NCI-H2227 (cell line): ENCODE results near the gene DOCK10.

ENCODE experiments used
- DNase-seq: peaks from one replicate; lab custom pipeline; 2025; ENCODE audit not compliant: unreplicated experiment; lab: John Stamatoyannopoulos, UW

Gene DOCK10

GRCh38 chr2:224982910-224983711 is 59.2 kb downstream of the DOCK10 start:
- DNase-seq, result peak; percentile 50

DNA sequence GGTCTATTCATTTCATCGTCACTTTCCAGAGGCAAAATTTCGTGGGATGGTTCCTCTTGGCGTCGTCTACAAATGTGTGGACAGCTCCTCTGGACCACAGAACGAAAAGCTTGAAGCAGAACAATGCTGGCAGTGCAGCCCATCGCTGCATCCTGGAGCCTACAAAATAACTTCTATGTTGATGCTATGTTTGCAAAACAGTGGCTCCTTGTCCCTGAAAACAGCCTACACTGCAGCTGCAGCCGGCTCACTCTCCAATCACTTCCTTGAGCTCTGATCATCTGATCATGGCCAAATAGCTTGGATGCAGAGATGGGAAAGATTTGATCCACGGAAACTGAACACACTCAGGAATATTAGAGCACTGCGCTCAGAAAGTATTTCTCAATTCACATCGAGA is 60.0 kb downstream of the DOCK10 start:
- DNase-seq, result peak; percentile 68

- DNase-seq, result no peak
Observed at GRCh38 chr2:224976629-224977525, 65.4 kb downstream of the DOCK10 start.

GRCh38 chr2:224975761-224976160 is 66.5 kb downstream of the DOCK10 start:
- DNase-seq, result no peak

- no peak for DNase-seq
Observed at GRCh38 chr2:224973112-224974016, 68.9 kb downstream of the DOCK10 start.

DNA sequence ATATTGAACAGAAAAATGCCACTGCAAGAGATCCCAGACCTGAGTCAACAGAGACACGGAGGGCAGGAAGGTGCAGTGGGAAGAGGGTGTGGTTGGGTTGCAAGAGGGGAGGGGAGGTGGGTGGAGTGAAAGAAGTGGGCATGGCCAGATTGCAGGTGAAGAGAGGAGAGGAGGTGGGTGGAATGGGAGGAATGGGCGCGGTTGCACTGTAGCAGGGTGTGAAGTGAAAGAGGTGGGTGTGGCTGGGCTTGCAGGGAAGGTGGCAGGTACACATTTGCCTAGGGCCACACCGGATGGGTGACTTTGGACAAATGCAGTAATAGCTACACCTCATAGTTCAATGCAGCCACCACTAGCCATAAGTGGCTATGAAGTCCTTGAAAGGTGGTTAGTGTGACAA is 71.1 kb downstream of the DOCK10 start:
- no peak for DNase-seq

DNA sequence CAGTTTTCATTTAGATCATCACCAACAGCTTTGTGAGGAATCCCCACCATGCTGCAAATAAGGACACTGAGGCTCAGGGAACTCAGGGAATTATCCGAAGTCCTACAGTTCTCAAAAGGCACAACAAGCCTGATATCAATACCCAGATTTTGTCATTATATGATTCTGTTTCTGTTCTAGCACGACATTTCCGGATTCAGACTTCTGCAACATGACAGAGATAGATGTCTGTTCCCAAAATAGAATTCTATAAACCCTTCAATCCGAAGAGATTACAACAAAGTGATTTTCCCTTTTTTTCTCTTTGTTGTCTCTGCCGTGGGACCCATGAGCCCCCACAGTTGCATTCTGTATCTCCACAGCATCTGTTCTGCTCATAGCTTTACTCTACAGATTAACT is 72.0 kb downstream of the DOCK10 start:
- DNase-seq, result no peak

DNA sequence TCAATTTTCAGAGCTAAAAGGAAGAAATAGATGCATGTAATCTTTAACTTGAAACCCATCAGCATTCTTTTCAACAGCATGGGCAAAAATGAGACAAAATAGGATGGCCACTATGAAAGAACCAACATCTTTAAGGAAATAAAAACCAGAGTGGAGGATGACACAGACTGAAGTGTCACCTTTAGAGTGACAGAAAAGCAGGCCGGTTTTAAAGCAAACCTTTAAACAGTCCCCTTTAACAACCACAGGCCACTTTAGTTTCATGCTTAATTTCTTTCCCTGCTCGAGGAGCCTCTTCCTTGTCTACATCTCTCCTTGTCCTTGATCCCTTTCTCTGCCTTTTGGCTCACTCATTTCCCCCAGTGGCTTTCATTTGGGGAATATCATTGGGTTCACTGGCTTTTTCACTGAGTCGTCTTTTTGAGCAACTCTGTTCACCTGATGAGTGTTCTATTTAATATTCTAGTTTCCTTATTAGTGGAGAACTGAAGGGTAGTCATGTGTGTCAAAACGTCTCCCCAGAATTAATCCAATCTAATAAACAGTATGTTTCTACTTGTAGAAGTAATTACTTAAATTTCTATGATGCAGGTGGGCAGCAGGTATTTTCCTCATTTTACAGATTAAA is 72.5 kb downstream of the DOCK10 start:
- no peak for DNase-seq

DNA sequence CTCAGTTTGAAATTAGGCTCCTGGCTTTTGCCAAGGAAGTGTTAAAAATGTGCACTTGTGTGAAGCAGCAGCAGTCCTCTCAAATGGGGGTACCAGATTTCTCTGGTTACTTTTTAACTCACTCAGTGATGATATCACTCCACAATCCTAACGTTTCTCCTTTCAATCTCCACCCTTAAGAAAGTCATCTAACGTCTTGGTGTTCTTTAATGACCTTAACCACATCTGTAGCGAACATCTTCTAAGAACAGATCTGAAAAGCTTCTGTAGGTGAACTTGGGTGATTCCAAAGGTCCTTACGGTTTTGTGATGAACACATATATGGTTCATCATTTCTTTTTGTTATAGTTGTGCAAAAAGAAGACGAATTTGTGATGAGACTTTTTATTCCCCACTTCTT is 73.2 kb downstream of the DOCK10 start:
- no peak for DNase-seq

- DNase-seq, result no peak
Observed at GRCh38 chr2:224968051-224968450, 74.2 kb downstream of the DOCK10 start.

GRCh38 chr2:224966613-224967012 is 75.7 kb downstream of the DOCK10 start:
- no peak for DNase-seq

DNA sequence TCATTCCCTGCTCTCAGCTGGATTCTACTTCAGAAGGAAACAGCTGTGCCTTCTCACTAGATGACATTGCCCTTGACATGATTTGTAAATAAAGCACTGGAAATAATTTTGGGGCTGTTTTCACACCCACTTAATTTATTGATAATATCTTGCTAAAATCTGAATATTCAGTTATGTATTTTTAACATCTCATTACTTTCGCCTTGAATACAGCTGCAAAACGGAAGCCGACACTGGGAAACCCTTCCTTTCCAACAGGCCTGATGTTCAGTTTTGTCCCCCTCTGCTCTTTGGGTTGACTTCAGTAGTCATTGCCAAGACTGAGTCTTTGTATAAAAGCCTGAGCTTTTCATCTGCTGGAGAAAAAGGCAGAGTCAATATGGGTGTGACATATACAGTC is 82.7 kb downstream of the DOCK10 start:
- no peak for DNase-seq

- peak; percentile 8 for DNase-seq
Observed at GRCh38 chr2:224958873-224959272, 83.4 kb downstream of the DOCK10 start.

GRCh38 chr2:224958462-224958857 is 83.8 kb downstream of the DOCK10 start:
- DNase-seq, result no peak

GRCh38 chr2:224957540-224958461 is 84.5 kb downstream of the DOCK10 start:
- DNase-seq, result no peak

DNA sequence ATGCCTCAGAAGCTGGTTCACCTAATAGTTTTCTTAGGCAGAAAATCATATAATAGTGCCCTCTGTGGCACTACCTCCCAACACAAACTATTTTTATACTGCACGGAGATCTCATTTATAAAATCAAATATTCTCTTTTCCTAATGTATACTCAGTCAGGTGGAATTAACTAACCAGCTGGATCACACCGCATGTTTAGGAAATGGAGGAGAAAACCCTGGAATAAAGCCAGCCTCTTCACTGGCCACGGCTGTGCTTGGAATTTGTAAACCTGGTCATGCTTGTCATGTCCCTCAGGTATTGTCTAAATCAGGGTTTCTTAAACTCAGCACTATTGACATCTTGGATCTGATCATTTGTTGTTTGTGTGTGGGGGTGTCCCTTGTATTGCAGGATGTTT is 85.6 kb downstream of the DOCK10 start:
- no peak for DNase-seq

GRCh38 chr2:224954980-224955379 is 87.3 kb downstream of the DOCK10 start:
- DNase-seq, result peak; percentile 42

GRCh38 chr2:224952936-224953657 is 89.2 kb downstream of the DOCK10 start:
- DNase-seq, result no peak
